Activated T-helper 9 cell treated with anti-CD3 and anti-CD28 coated beads, Interleukin-2, amount 50 U/mL, for 16 hours (primary cell): ENCODE data around the gene C1orf115.
"Not testable (repeated sequence)": the region's sequence is repeated elsewhere in the genome, so short reads cannot be mapped to it uniquely, and the experiment has no call there.

Source experiments
- DNase-seq: peaks from one replicate; pipeline ENCODE4 v3.0.0-alpha.2; 2020; ENCODE audit warnings: low read depth

The C1orf115 gene

DNA sequence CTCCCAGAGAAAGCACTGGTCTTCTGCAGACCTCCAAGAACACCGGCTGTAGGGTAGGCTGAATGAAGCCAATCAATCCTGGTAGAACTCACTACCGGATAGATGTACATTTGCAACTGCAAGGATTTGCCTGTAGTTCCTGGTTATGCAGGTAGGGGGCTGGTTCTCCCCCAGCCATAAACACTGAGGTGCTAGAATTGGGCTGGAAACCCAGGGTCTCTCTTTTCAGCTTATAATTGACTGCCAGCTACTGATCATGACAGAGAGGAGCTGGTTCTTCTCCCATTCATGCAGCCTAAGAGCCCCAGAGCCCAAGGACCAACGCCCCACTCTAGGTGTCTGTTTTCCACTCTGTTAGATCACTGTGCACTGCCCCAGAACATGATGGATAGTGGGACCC is 36.5 kb downstream of the C1orf115 start:
- no peak for DNase-seq

DNA sequence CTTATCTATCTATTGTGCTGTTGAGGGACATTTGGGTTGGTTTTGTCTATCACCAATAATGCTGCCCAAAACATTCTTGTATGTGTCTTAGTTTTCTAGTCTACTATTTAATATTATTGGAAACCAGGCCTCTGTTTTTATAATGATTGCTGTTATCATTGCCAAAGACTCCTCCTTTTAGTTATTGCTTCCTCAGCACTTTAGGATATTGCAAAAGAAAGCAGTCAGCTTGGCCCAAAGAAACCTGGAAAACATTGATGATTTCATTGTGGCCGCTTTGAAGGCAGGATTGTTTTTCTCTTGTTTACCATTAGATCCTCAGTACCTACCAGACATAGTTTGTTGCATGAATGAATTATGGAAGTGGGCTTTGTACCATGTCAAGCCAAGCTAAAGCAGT is 37.4 kb downstream of the C1orf115 start:
- DNase-seq, result no peak

DNA sequence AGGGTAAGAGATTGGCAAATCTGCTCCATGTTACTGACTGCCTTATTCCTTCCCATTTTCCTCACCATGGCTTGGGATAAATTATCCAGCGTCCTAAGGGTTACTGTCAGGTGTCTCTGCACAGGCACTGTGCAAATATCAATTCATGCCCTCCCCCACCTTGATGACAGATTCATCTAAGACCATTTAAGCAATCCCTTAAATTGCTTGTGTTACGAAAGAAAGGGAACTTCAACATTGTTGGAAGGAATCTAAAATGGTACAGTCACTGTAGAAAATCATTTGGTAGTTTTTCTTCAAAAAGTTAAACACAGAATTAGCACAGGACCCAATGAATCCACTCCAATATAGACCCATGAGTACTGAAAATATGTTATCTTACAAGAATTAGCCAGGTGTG is 40.3 kb downstream of the C1orf115 start:
- no peak for DNase-seq

DNA sequence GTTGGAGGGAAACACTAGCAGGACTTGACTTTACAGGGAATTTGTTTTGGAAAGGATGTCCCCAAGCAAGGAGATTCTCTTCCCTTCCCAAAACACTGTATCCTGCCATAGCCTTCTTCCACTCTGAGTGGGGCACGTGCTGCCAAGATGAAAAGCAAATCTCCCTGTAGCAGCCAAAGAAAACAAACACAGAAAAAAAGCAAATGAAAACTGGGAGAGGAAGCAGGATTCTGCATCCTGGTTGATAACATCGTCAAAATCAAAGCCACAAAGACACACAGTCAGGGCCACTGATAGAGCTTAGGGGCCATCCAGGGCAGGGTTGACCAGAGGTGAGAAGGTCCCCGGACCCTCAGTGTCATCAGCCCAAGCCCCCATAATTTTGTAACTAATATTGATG is 42.0 kb downstream of the C1orf115 start:
- no peak for DNase-seq

DNA sequence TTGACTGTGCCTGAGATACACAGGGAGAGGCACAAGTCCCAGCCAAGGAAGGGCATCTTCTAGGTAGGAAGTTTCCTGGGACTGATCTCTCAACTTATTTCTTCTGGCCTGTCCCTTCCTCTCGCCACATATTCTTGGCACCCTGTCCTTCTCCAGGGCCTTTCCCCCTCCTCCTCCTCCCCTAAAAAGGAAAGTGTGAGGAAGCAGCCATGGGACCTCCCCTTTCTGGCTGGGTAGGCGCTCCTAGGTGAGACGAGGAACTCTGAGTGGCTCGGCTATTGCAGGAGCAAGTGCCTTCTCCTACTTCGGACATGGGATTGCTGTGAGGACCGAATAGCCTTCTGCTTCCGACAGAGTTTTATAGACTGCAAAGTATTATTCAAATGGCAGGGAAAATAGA is 42.5 kb downstream of the C1orf115 start:
- no peak for DNase-seq

DNA sequence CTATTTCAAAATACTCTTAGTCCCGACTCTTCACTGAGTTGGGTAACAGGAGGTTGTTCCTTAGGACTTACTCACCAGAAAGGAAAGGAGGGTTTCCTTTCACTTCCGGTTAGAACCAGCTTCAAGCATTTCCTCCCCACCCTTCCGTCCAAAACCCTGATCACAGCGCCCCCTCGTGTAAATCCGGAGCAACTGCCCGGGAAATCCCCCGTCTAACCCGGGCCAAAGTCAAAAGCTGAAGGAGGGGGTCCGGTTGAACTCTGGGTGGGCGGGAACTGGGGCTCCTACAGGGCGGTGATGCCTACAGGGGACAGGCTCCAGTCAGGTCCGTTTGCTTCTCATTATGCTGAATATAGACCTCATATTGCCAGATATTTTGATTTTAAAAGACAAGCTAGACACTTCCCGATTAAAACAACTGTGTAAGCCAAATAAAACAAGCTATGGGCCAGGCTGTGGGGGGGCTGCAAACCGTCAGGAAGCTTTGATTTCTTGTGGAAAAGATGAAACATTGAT is 43.0 kb downstream of the C1orf115 start:
- DNase-seq, result peak; percentile 55

DNA sequence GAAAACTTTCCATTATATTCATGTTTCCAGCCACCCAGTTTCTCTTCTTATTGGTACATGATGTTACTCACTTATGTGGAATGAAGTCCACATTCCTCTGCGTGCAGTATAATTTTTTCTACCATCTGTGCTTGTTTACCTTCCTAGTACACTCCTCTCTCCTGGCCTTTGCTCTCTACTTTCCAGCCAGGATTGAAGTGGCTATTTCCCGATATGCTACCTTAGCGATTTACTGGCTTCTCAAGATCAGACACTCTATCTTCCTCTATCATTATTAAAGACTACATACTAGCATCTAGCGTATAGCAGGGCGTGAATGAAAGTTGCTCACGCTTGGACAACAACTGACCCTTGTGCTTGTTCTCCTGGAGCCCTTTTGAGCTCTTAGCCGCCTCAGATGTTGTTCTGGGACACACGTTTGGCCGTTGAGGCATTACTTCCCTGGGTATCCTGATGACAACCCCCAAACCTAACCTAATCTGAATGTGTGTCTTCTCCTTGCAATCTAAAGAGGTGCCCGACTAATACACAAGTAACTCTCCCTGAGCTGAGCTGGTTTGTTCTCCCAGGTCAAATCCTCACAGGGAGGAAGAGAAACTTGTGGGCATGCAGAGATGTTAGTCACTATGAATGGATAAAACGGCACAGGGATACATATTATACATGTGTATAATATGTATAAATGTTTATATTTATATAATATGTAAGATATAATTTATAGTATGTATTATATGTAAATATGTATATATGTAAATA is 44.6 kb downstream of the C1orf115 start:
- no peak for DNase-seq

DNA sequence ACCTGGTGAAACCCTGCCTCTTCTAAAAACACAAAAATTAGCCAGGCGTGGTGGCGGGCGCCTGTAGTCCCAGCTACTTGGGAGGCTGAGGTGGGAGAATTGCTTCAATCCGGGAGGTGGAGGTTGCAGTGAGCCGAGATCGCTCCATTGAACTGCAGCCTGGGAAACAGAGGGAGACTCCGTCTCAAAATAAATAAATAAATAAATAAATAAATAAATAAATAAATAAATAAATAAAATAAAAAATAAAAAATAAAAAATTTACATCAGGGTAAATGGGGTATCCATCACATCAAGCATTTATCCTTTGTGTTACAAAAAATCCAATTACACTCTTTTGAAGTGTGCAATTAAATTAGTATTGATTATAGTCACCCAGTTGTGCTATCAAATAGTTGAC is 46.1 kb downstream of the C1orf115 start:
- DNase-seq, result not testable (repeated sequence)

DNA sequence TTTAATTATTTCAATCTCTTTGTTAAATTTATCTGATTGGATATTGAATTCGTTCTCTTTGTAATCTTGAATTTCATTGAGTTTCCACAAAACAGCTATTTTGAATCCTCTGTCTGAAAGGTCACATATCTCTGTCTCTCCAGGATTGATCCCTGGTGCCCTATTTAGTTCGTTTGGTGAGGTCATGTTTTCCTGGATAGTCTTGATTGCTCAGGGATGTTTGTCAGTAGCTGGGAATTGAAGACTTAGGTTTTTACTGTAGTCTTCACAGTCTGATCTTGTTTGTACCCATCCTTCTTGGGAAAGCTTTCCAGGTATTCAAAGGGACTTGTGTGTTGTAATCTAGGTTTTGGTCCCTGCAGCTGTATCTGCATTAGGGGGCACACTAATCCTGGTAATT is 51.2 kb downstream of the C1orf115 start:
- no peak for DNase-seq

DNA sequence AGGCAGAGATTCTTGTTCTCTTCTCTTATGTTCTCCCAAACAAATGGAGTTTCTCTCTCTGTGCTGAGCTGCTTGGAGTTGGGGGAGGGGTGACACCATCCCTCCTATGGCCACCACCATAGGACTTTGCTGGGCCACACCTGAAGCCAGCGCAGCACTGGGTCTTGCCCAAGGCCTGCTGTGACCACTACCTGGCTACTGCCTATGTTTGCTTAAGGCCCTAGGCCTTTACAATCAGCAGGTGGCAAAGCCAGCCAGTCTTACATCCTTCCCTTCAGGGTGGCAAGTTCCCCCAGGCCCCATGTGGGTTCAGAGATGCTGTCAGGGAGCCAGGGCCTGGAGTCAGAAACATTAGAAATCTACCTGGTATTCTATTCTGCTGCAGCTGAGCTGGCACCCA is 51.7 kb downstream of the C1orf115 start:
- no peak for DNase-seq

DNA sequence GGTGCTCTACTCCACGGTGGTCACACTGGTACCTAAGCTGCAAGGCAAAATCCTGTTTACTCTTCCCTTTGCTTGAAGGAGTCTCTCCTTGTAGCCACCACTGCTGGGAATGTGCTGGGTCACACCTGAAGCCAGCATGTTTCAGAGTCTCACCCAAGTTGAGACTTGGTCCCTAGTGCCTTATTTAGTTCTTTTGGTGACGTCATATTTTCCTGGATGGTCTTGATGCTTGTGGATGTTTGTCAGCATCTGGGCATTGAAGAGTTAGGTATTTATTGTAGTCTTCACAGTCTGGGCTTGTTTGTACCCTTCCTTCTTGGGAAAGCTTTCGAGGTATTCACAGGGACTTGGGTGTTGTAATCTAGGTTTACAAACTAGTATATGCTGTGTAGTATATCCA is 52.4 kb downstream of the C1orf115 start:
- no peak for DNase-seq

DNA sequence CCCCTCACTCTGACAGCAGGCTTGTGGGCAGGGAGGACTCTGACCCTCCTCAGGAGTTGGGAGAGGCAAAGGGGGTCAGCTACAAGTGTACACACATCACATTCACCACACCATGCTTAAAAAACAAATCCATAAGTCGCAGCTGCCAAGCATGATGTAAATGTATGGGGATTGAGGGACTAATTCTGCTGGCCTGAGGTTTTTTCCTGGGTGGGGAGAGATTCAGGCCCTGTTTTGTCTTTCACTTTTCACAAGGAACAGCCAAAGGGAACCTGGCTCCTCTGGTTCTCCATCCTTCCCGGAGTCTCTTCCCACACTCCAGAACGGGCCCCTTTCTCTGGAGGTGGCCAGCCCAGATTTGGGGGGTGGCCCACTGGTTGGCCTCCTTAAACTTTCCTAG is 56.7 kb downstream of the C1orf115 start:
- no peak for DNase-seq

DNA sequence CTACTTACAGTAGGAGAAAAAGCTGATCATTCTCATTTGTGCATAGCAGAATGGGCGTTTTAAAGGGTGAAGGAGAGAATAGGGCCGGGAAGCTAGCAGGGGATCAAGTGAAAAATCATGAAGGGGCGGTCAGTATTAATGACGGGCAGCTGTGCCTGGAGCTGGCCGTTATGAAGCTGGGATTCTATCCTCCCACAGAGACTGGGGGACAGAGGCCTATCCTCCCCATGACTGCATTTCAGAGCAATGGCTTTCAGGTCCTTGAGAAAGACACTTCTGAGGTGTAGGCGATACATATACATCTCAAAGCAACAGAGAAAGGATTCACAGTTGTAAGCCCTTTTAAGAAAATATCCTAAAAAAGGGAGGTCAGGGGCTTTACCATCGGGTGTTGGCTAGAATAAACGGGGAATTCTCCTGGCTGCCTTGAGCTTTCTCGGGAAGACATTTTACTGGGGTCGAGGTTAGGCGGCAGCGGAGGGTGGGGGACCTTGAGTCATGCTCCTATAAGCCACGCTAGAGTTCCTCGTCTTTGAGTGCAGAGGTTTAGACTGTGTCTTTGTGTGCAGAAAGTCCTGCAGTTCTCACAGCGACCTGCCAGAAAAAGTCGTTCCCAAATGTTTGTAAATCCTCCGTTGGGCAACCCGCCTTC is 57.4 kb downstream of the C1orf115 start:
- no peak for DNase-seq

DNA sequence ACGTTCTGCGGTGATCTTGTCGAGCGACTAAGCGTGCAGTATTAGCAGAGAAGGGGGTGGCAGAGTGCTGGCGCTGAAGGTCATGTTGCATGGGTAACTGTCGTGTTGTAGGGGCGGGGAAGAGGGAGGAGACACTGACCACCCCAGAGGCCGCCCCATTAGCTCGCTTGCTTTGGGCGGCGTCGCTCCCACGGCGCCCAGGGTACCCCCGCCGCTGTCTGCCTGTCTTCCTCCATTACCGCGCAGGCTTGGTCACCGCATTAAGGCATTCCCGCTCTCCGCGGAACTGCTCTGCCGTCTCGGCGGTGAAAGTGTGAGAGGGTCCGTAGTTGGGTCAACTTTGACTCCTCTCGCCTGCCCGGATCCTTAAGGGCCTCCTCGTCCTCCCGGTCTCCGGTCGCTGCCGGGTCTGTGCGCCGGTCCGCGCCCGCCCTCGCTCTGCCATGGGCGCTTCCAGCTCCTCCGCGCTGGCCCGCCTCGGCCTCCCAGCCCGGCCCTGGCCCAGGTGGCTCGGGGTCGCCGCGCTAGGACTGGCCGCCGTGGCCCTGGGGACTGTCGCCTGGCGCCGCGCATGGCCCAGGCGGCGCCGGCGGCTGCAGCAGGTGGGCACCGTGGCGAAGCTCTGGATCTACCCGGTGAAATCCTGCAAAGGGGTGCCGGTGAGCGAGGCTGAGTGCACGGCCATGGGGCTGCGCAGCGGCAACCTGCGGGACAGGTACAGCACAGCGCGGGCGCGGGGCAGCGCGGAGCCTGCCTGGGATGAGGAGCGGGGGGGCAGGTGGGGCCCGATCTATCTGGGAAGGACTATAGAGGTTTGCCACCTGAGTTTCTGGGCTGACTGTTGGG is 58.1 kb downstream of the C1orf115 start, which contains the start of gene MTARC2:
MTARC2 (plus strand) TSS at position 234 of the 846 bp plus-strand sequence; CDS start at position 444, 210 bp downstream.
- DNase-seq, result no peak
